Glutamatergic neuron (in vitro differentiated cells): ENCODE measurements around the gene ZNF296. TPM values are rescaled to one million over a fixed set of nuclear protein-coding genes. Genes with fewer than 3 reads are reported as not detected.

Source experiments
- DNase-seq: peaks from one replicate; pipeline ENCODE4 v3.0.0; 2022
- H3K27ac Mint-ChIP-seq: one replicate; pipeline ENCODE4 v1.8.0; 2020; ENCODE audit warnings: mild to moderate bottlenecking, mixed read lengths, inconsistent platforms; ENCODE audit not compliant: unreplicated experiment
- H3K27me3 Mint-ChIP-seq: one replicate; pipeline ENCODE4 v1.8.0; 2020; ENCODE audit warnings: mild to moderate bottlenecking, moderate library complexity, mixed read lengths, inconsistent platforms; ENCODE audit not compliant: unreplicated experiment
- H3K36me3 Mint-ChIP-seq: one replicate; pipeline ENCODE4 v1.8.0; 2020; ENCODE audit warnings: mild to moderate bottlenecking, mixed read lengths, inconsistent platforms; ENCODE audit not compliant: unreplicated experiment
- H3K4me1 Mint-ChIP-seq: one replicate; pipeline ENCODE4 v1.8.0; 2020; ENCODE audit warnings: mild to moderate bottlenecking, low read depth, mixed read lengths, inconsistent platforms; ENCODE audit not compliant: unreplicated experiment
- H3K4me3 Mint-ChIP-seq: one replicate; pipeline ENCODE4 v1.8.0; 2020; ENCODE audit warnings: mild to moderate bottlenecking, mixed read lengths, inconsistent platforms; ENCODE audit not compliant: unreplicated experiment
- H3K9me3 Mint-ChIP-seq: one replicate; pipeline ENCODE4 v1.8.0; 2020; ENCODE audit warnings: mild to moderate bottlenecking, moderate library complexity, mixed read lengths, inconsistent platforms; ENCODE audit not compliant: unreplicated experiment
- CTCF ChIP-seq: fragments of 200-600 bp; sonication (generic); IDR thresholded peaks from one replicate; pipeline ENCODE4 v1.5.0; 2021; ENCODE audit not compliant: partially characterized antibody, unreplicated experiment
- total RNA-seq: library from RNA; stranded (reverse); fragmentation: NEBNext Ultra II Directional; extraction: Animal tissue kit (Norgen Biotek cat#: 25700); gene quantifications from one replicate; pipeline ENCODE4 v1.2.1, GENCODE V29; 2021; ENCODE audit not compliant: unreplicated experiment

ZNF296 gene
- total RNA-seq, 1 donor from 2014 or later, result 6.3 TPM

GRCh38 chr19:45061965-45062364 is 14.3 kb downstream of the ZNF296 start:
- no peak overlapping the region for H3K4me3 Mint-ChIP-seq
- H3K27me3 Mint-ChIP-seq, result peaks cover 9% of the 10 kb centered on the region
- no peak for DNase-seq
- H3K9me3 Mint-ChIP-seq, result peaks cover 5% of the 10 kb centered on the region
- no peaks in the 10 kb centered on the region for H3K36me3 Mint-ChIP-seq
- H3K4me1 Mint-ChIP-seq, result peaks cover 3% of the 10 kb centered on the region
- no peak overlapping the region for H3K27ac Mint-ChIP-seq
- no peak for TF ChIP-seq CTCF

GRCh38 chr19:45059258-45059965 is 16.9 kb downstream of the ZNF296 start:
- H3K9me3 Mint-ChIP-seq, result peaks cover 4% of the 10 kb centered on the region
- H3K27ac Mint-ChIP-seq, result peak overlapping the region; percentile 1
- H3K4me1 Mint-ChIP-seq, result peaks cover 3% of the 10 kb centered on the region
- peak; percentile 96 for TF ChIP-seq CTCF
- no peaks in the 10 kb centered on the region for H3K36me3 Mint-ChIP-seq
- peaks cover 9% of the 10 kb centered on the region for H3K27me3 Mint-ChIP-seq
- DNase-seq, result peak; percentile 88
- H3K4me3 Mint-ChIP-seq, result no peak overlapping the region

- Mint-ChIP-seq H3K27ac (no peak overlapping the region), H3K4me1 (peaks cover 3% of the 10 kb centered on the region), H3K36me3 (no peaks in the 10 kb centered on the region), H3K4me3 (no peak overlapping the region), H3K27me3 (peaks cover 9% of the 10 kb centered on the region), H3K9me3 (peaks cover 4% of the 10 kb centered on the region)
- DNase-seq, result no peak
- no peak for TF ChIP-seq CTCF
Observed at GRCh38 chr19:45058622-45059159, 17.6 kb downstream of the ZNF296 start.

GRCh38 chr19:45057444-45057843 is 18.8 kb downstream of the ZNF296 start:
- Mint-ChIP-seq H3K27ac (no peak overlapping the region), H3K4me1 (peaks cover 3% of the 10 kb centered on the region), H3K27me3 (peaks cover 5% of the 10 kb centered on the region), H3K36me3 (no peaks in the 10 kb centered on the region), H3K4me3 (no peak overlapping the region), H3K9me3 (peaks cover 4% of the 10 kb centered on the region)
- DNase-seq, result no peak
- TF ChIP-seq CTCF, result no peak

GRCh38 chr19:45056831-45057230 is 19.4 kb downstream of the ZNF296 start:
- Mint-ChIP-seq H3K27me3 (peaks cover 5% of the 10 kb centered on the region), H3K4me3 (no peak overlapping the region), H3K36me3 (no peaks in the 10 kb centered on the region), H3K9me3 (peaks cover 4% of the 10 kb centered on the region), H3K4me1 (peaks cover 6% of the 10 kb centered on the region), H3K27ac (no peak overlapping the region)
- DNase-seq, result no peak
- no peak for TF ChIP-seq CTCF
